Dermis lymphatic vessel endothelial cell (primary cell): ENCODE data around the gene REEP5. TPM values are rescaled to one million over a fixed set of nuclear protein-coding genes. Genes with fewer than 3 reads are reported as not detected.

ENCODE experiments used
- total RNA-seq: library from RNA; depleted of rRNA; stranded (reverse); fragments of >200 nt; gene quantifications from 2 replicates; pipeline ENCODE4 v1.2.1, GENCODE V29; 2014

Gene REEP5
- 52.8 and 89.1 TPM in 2 replicates for total RNA-seq

DNA sequence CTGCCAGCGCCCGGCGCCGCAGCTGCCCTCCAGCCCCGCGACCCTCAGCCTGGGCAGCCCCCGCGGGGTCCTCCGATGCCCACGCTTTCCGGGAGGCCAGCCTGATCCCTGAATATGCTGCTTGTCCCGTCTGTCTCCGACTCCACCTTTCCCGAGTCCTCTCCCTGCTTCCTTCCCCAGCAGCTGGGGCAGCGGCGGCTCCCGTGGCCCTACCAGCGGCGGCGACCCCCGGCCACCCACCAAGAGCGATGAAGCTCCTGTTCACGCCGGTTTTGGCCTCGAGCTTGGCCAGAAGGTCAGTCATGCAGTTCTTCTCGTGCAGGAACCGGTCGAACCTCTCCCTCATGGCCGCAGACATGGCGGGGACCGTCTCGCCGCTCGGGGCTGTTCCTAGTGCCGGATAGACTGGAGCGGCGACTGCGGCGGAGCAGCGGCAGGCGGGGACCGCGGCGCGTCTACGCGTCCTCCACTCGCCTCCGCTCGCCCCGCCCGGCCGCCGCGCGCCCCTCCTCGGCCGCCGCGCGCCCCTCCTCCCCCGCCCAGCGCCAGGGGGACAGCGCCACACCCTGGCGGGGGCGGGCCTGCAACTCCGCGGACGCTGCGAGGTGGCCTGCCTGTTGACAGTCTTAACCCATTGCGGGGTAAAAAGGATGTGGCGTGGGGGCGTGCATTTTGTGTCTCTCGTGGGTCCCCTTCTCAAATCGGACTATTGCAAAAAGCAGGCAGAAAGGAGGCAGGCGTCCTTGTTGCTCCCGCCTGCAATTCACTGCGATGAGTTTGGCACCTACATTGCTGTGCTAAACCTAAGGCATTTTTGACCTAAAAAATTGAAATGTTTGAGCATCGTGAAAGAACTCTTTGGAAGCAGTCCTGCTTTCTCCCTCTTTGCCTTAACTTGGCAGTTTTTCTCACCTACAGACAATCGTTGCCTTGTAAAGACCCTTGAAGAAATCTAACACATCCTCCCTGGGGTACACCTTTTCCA lies at the start of gene REEP5:
Gene REEP5, minus strand, starts transcription at position 395 of the 985 bp plus-strand sequence. Its CDS starts 37 bp downstream, at position 358.

DNA sequence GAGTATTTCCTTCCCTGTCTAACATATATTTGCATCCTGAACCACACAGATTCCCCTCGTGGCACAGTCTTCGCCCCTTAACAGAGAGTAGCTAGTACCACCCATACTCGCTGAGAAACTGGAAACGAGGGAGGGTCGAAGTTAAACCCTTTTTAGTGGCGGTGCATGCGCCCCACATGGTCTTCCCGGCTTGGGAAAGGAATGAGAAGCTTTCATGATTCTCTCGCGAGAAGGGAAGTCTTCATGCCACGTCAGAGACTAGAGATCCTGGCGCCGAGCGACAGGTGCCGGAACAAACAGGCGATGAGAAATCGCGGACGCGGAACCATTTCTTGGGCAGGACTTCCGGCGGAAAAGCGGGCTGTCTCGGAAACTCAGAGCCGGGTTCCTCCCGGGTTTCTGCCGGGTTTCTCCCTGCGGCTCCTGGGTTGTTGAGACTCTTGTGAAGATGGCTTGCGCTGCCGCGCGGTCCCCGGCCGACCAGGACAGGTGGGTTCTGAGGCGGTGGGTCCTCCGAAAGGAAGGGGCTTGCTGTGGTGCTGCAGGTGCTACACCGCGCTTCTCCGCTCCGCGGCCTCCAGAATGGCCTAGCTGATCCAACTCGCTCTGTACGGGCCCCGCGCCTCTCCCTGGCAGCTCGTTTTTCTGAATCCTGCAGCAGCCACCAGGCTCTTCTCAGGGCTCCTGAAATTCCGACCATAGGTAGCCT lies 60.9 kb downstream of the REEP5 start, which contains the start of gene SRP19:
Gene SRP19, plus strand, starts transcription at position 359 of the 709 bp plus-strand sequence. Its CDS starts 90 bp downstream, at position 449.

Other genes starting within 250 kb of the REEP5 start
- 66.0 and 73.7 TPM in 2 replicates for gene APC, start 184.3 kb downstream of the REEP5 start, total RNA-seq
- 31.2 and 50.5 TPM in 2 replicates for gene SRP19, start 60.9 kb downstream of the REEP5 start, total RNA-seq
- 28.6 and 44.1 TPM in 2 replicates for gene DCP2, start 54.6 kb upstream of the REEP5 start, total RNA-seq